ENCODE data around the gene PUS3.

DNA sequence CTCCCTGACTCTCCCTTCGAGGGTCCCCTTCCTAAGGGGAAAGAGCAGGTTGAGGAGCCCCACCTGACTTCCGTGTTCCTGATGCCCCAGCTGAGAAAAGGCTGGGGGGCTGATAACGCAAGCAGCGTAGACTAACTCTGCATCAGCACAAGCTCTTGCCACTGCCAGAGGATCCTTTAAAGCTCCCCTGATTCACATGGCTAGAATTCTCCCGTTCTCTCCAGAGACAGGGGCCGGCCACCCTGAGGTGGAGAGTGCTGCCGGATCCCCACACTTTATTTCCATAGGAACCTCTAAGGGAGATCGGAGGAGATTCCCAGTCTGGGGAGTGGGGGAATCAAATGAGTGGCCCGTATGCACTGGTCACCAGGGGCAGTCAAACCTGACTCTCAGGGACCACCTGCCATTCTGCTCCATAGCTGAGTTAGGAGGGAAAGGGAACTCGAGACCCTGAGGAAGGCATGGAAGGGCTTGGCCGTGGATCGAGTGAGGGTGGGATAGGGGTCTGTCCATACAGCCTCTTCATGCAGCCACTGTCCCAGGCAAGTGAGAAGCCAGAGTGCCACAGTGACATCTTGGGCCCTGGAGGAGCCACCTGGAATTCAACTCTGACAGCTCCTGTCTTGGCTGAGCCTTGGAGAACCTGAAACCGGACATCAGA lies 41.5 kb upstream of the PUS3 start:
- no peak for TF ChIP-seq JUN (CRISPR knock-in tag; IDR thresholded peaks at IDR 0.05)
- TF ChIP-seq SP1 (CRISPR knock-in tag; conservative IDR thresholded peaks at IDR 0.05): no peak
- TF ChIP-seq, protein P1, sequence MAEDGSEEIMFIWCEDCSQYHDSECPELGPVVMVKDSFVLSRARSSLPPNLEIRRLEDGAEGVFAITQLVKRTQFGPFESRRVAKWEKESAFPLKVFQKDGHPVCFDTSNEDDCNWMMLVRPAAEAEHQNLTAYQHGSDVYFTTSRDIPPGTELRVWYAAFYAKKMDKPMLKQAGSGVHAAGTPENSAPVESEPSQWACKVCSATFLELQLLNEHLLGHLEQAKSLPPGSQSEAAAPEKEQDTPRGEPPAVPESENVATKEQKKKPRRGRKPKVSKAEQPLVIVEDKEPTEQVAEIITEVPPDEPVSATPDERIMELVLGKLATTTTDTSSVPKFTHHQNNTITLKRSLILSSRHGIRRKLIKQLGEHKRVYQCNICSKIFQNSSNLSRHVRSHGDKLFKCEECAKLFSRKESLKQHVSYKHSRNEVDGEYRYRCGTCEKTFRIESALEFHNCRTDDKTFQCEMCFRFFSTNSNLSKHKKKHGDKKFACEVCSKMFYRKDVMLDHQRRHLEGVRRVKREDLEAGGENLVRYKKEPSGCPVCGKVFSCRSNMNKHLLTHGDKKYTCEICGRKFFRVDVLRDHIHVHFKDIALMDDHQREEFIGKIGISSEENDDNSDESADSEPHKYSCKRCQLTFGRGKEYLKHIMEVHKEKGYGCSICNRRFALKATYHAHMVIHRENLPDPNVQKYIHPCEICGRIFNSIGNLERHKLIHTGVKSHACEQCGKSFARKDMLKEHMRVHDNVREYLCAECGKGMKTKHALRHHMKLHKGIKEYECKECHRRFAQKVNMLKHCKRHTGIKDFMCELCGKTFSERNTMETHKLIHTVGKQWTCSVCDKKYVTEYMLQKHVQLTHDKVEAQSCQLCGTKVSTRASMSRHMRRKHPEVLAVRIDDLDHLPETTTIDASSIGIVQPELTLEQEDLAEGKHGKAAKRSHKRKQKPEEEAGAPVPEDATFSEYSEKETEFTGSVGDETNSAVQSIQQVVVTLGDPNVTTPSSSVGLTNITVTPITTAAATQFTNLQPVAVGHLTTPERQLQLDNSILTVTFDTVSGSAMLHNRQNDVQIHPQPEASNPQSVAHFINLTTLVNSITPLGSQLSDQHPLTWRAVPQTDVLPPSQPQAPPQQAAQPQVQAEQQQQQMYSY (CRISPR knock-in tag; IDR thresholded peaks at IDR 0.05): no peak
- TF ChIP-seq, protein P2, sequence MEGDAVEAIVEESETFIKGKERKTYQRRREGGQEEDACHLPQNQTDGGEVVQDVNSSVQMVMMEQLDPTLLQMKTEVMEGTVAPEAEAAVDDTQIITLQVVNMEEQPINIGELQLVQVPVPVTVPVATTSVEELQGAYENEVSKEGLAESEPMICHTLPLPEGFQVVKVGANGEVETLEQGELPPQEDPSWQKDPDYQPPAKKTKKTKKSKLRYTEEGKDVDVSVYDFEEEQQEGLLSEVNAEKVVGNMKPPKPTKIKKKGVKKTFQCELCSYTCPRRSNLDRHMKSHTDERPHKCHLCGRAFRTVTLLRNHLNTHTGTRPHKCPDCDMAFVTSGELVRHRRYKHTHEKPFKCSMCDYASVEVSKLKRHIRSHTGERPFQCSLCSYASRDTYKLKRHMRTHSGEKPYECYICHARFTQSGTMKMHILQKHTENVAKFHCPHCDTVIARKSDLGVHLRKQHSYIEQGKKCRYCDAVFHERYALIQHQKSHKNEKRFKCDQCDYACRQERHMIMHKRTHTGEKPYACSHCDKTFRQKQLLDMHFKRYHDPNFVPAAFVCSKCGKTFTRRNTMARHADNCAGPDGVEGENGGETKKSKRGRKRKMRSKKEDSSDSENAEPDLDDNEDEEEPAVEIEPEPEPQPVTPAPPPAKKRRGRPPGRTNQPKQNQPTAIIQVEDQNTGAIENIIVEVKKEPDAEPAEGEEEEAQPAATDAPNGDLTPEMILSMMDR (IDR thresholded peaks at IDR 0.05): no peak
- TF ChIP-seq ZNF232 (CRISPR knock-in tag; IDR thresholded peaks at IDR 0.05): no peak
- TF ChIP-seq, protein P3, sequence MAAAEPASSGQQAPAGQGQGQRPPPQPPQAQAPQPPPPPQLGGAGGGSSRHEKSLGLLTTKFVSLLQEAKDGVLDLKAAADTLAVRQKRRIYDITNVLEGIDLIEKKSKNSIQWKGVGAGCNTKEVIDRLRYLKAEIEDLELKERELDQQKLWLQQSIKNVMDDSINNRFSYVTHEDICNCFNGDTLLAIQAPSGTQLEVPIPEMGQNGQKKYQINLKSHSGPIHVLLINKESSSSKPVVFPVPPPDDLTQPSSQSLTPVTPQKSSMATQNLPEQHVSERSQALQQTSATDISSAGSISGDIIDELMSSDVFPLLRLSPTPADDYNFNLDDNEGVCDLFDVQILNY (CRISPR knock-in tag; IDR thresholded peaks at IDR 0.05): no peak
- no peak for TF ChIP-seq ZNF416 (CRISPR knock-in tag; IDR thresholded peaks at IDR 0.05)
- TF ChIP-seq, protein P4, sequence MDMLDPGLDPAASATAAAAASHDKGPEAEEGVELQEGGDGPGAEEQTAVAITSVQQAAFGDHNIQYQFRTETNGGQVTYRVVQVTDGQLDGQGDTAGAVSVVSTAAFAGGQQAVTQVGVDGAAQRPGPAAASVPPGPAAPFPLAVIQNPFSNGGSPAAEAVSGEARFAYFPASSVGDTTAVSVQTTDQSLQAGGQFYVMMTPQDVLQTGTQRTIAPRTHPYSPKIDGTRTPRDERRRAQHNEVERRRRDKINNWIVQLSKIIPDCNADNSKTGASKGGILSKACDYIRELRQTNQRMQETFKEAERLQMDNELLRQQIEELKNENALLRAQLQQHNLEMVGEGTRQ (CRISPR knock-in tag; IDR thresholded peaks at IDR 0.05): no peak
- no peak for TF ChIP-seq IRF2 (CRISPR knock-in tag; IDR thresholded peaks at IDR 0.05; ENCODE audit: borderline replicate concordance, low read depth)
- TF ChIP-seq, protein P5, sequence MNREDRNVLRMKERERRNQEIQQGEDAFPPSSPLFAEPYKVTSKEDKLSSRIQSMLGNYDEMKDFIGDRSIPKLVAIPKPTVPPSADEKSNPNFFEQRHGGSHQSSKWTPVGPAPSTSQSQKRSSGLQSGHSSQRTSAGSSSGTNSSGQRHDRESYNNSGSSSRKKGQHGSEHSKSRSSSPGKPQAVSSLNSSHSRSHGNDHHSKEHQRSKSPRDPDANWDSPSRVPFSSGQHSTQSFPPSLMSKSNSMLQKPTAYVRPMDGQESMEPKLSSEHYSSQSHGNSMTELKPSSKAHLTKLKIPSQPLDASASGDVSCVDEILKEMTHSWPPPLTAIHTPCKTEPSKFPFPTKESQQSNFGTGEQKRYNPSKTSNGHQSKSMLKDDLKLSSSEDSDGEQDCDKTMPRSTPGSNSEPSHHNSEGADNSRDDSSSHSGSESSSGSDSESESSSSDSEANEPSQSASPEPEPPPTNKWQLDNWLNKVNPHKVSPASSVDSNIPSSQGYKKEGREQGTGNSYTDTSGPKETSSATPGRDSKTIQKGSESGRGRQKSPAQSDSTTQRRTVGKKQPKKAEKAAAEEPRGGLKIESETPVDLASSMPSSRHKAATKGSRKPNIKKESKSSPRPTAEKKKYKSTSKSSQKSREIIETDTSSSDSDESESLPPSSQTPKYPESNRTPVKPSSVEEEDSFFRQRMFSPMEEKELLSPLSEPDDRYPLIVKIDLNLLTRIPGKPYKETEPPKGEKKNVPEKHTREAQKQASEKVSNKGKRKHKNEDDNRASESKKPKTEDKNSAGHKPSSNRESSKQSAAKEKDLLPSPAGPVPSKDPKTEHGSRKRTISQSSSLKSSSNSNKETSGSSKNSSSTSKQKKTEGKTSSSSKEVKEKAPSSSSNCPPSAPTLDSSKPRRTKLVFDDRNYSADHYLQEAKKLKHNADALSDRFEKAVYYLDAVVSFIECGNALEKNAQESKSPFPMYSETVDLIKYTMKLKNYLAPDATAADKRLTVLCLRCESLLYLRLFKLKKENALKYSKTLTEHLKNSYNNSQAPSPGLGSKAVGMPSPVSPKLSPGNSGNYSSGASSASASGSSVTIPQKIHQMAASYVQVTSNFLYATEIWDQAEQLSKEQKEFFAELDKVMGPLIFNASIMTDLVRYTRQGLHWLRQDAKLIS (CRISPR knock-in tag; IDR thresholded peaks at IDR 0.05; ENCODE audit: borderline replicate concordance): no peak
